Ascending aorta (tissue), 2 donors: Measurements from ENCODE around the gene PHYH. TPM values are rescaled to one million over a fixed set of nuclear protein-coding genes. Genes with fewer than 3 reads are reported as not detected.
A peak's percentile ranks its signal among the peaks of the same experiment; 100 is the strongest.

Experiments used
- DNase-seq, 2 donors: peaks; one replicate each; pipeline ENCODE4 v3.0.0-alpha.2; 2019; ENCODE audit warnings: low spot score in 2 of 2
- H3K27ac ChIP-seq, 2 donors: fragments of 200-600 bp; sonication (generic); one replicate each; pipeline ENCODE4 v1.5.1; 2016 to 2017; ENCODE audit warnings: mild to moderate bottlenecking in 1 of 2
- H3K27me3 ChIP-seq: fragments of 200-600 bp; sonication (generic); one replicate; pipeline ENCODE4 v1.5.1; 2017
- H3K36me3 ChIP-seq, 2 donors: fragments of 200-600 bp; sonication (generic); one replicate each; pipeline ENCODE4 v1.5.1; 2016
- H3K4me1 ChIP-seq, 2 donors: fragments of 200-600 bp; sonication (generic); one replicate each; pipeline ENCODE4 v1.5.1; 2016 to 2017; ENCODE audit warnings: mild to moderate bottlenecking in 1 of 2
- H3K4me3 ChIP-seq, 2 donors: fragments of 200-600 bp; sonication (generic); one replicate each; pipeline ENCODE4 v1.5.1; 2016 to 2017; ENCODE audit warnings: mild to moderate bottlenecking in 1 of 2
- H3K9me3 ChIP-seq, 2 donors: fragments of 200-600 bp; sonication (generic); one replicate each; pipeline ENCODE4 v1.5.1; 2016
- CTCF ChIP-seq, 3 experiments: fragments of 200-600 bp in 2 of 3; fragments of 450-650 bp in 1 of 3; sonication (generic) in 2 of 3; IDR thresholded peaks; one replicate each; pipeline ENCODE4 v1.5.1; 2016 to 2019; ENCODE audit warnings: antibody characterized with exemption in 3 of 3, mild to moderate bottlenecking in 1 of 3, moderate library complexity in 1 of 3
- intact Hi-C: fragments of 100-400 bp; cut with DNase I; formaldehyde crosslinking; loops from one replicate; pipeline ENCODE4 v1.15.1; 2023
- total RNA-seq: library from RNA; depleted of rRNA; stranded (reverse); fragments of >200 nt; gene quantifications from one replicate; pipeline ENCODE4 v1.1.0, GENCODE V29; 2016

Gene PHYH
- total RNA-seq, 1 donor from 2014 or later: 22.0 TPM

DNA sequence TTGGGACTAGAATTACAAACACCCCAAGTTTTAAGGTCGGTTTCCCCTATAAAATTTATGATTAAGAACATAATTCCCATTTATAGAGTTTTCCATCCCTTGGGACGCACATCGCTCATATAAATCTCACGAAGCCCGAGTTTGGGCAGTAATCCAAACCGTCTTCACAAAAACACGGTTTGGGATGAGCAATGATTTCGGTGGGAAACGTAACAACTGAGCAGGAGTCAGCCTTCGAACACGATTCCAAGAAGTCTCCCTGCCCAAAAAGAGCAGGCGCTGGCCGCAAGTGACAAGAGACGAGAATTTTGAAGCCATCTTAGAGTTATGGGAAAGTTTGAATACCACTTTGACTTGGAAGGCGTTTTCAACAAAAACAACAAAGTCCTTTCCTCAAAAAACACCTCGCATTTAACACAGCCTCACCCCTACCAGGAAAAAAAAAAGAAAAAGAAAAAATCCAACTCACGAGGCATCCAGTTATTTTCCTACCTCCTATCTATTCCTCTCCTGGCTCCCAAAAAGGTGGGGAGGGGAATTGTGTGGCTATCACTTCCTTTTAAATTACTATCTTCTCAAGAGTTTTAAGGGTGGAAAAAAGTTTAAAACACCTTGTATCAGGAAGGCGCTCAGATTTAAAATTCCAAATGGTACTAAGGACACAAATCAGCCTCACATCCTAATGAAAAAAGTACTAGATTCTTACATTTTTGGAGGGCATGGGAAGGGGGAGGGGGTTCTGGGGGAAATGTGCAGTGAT, 46.6 kb upstream of the PHYH start:
- peak overlapping the region; percentile 93 to 96 for H3K27ac ChIP-seq
- peak overlapping the region; percentile 90 to 93 for H3K4me3 ChIP-seq
- no peaks in the 10 kb centered on the region for H3K27me3 ChIP-seq
- no peaks in the 10 kb centered on the region for H3K9me3 ChIP-seq
- intact Hi-C loops: loop anchor here (1.0 to 5.0 kb wide), 5 partner anchors 46 to 1734 kb away; partner anchors contain the start of genes BEND7, MCM10, OPTN and PHYH
- DNase-seq: peak in 1 of 2 donors; percentile 66
- H3K36me3 ChIP-seq: no peaks in the 10 kb centered on the region
- no peak for TF ChIP-seq CTCF (IDR thresholded peaks at IDR 0.05)
- peaks cover 0 to 13% of the 10 kb centered on the region in 2 donors for H3K4me1 ChIP-seq

DNA sequence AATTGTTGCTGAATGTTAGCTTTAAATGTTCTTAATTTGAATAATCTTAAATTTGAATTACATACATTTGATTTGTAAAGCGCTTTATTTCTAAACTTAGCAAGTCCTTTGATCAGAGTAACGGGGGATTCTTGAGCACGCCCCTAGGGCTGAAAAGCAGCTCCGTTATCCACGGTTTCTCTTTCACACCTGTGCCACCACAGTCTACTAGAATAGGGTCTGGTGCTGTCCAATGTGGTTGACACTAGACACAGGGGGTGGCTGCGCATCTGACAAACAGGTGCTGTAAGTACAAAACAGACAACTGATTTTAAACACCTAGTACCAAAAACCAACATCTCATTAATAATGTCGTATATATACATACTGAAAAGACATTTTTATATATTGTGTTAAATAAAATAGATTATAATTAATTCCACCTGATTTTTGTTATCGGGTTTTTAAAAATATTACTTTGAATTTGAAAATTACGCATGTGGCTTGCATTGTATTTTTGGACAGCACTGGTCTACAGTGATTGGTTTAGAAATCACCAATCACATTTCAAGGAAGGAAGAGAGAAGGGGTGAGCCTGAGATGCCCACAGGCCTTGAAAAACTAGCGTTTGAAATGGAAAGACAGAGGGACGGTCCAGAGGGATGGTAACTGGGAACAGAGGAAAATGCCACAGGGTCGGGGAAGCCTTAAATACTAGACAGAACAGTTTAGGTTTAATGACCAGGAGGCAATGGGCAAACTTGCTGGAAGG, 40.9 kb upstream of the PHYH start:
- Histone ChIP-seq H3K27me3 (no peaks in the 10 kb centered on the region), H3K27ac (no peak overlapping the region), H3K4me3 (no peak overlapping the region), H3K36me3 (peaks cover 7 to 18% of the 10 kb centered on the region in 2 donors), H3K9me3 (no peaks in the 10 kb centered on the region), H3K4me1 (peaks cover 0 to 5% of the 10 kb centered on the region in 2 donors)
- no peak for DNase-seq
- no peak for TF ChIP-seq CTCF (IDR thresholded peaks at IDR 0.05)
- intact Hi-C loops: no loop called here

- no peak overlapping the region for H3K27ac ChIP-seq
- TF ChIP-seq CTCF (IDR thresholded peaks at IDR 0.05): no peak
- H3K4me3 ChIP-seq: no peak overlapping the region
- H3K9me3 ChIP-seq: no peaks in the 10 kb centered on the region
- DNase-seq: no peak
- no peaks in the 10 kb centered on the region for H3K27me3 ChIP-seq
- no peaks in the 10 kb centered on the region for H3K4me1 ChIP-seq
- intact Hi-C loops: no loop called here
- peaks cover 11 to 24% of the 10 kb centered on the region in 2 donors for H3K36me3 ChIP-seq
Observed at GRCh38 chr10:13340068-13340467, 40.2 kb upstream of the PHYH start.

DNA sequence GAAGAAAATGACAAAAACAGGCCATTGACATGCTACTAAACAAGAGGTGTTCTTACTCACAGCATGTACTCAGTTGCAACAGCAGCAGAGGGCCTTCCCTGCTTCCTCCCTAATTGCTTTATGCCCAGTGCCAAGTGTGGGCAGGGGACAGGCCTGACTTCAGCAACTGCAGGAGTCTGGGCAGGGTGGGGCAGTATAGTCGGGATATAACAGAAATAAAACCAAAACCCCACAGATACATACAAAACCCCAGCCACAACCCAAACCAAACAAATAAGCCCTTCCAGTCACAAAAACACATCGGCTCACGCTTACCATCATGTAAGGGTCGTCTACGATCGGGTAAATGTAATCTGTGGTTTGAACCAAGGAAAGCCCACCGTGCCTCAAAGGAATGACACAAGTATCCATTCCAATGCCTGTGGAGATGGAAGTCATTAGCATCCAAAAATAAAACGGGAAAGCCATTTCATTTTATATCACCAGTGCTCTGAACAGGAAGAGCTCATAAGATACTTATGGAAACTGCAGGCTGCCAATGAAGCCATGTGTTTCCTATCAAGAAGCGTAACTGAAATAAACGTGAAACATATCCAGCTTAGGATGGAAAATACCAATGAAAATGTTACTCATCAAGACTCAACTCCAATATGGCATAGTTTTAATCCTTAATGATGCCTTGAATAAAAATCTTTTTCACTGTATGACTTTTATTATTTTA, 38.7 kb upstream of the PHYH start:
- no peak for DNase-seq
- intact Hi-C loops: no loop called here
- no peak for TF ChIP-seq CTCF (IDR thresholded peaks at IDR 0.05)
- Histone ChIP-seq H3K36me3 (peaks cover 27 to 38% of the 10 kb centered on the region in 2 donors), H3K9me3 (no peaks in the 10 kb centered on the region), H3K27ac (no peak overlapping the region), H3K4me1 (no peaks in the 10 kb centered on the region), H3K4me3 (no peak overlapping the region), H3K27me3 (no peaks in the 10 kb centered on the region)

DNA sequence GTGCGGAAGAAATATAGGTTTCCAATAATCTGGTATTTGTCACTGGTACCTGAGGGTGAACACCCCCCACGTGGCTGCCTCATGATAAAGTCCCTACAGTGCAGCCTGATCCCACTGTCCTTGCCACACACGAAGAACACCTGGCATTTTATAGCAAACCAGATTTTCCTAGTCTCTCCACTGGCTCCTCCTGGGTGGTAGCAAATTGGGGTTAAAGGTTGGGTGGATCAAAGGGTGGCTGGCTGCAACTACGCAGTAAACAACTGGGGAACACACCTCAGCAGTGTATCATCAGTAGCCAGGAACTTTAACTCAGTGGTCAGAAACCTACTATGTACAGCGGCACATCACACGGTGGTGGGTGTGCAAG, 37.9 kb upstream of the PHYH start:
- peaks cover 33 to 45% of the 10 kb centered on the region in 2 donors for H3K36me3 ChIP-seq
- TF ChIP-seq CTCF (IDR thresholded peaks at IDR 0.05): no peak
- no peak for DNase-seq
- H3K4me3 ChIP-seq: no peak overlapping the region
- no peak overlapping the region for H3K27ac ChIP-seq
- H3K9me3 ChIP-seq: no peaks in the 10 kb centered on the region
- intact Hi-C loops: no loop called here
- no peaks in the 10 kb centered on the region for H3K27me3 ChIP-seq
- H3K4me1 ChIP-seq: no peaks in the 10 kb centered on the region
